PC-9 (cell line): ENCODE measurements around the gene LSM11. TPM values are rescaled to one million over a fixed set of nuclear protein-coding genes. Genes with fewer than 3 reads are reported as not detected.

Experiments
- BruUV-seq: library from RNA; stranded (reverse); fragments of 400-500 nt; replicated peaks from 2 replicates; lab custom pipeline; 2021; lab: Mats Ljungman, UMichigan
- CTCF ChIA-PET: fragments of 300-600 bp; sonication (Branson Sonifier 250); formaldehyde crosslinking; loops from one replicate; lab custom pipeline; 2022; ENCODE audit warnings: antibody characterized with exemption; lab: Charles Lee
- POLR2A ChIA-PET: fragments of 300-600 bp; sonication (Branson Sonifier 250); formaldehyde crosslinking; loops from one replicate; lab custom pipeline; 2022; ENCODE audit warnings: antibody characterized with exemption; ENCODE audit not compliant: unreplicated experiment; lab: Charles Lee
- DNase-seq, 2 experiments: peaks; one replicate each; pipeline versions ENCODE4 v3.0.0 to v3.0.0-alpha.2; 2015 to 2022; ENCODE audit warnings: mixed read lengths in 1 of 2
- H2AFZ ChIP-seq: fragments of 200-600 bp; sonication (generic); 2 replicates; pipeline ENCODE4 v1.8.1; 2017; ENCODE audit warnings: antibody characterized with exemption
- H3F3A ChIP-seq: fragments of 200-600 bp; sonication (generic); 2 replicates; pipeline ENCODE4 v1.8.1; 2017; ENCODE audit warnings: antibody characterized with exemption, mild to moderate bottlenecking, low read depth; ENCODE audit not compliant: insufficient read depth
- H3K27ac ChIP-seq: fragments of 200-600 bp; sonication (generic); 2 replicates; pipeline ENCODE4 v1.6.1; 2016; ENCODE audit warnings: mixed run types
- H3K27me3 ChIP-seq: fragments of 200-600 bp; sonication (generic); 2 replicates; pipeline ENCODE4 v1.6.1; 2016; ENCODE audit warnings: low read depth, mixed run types; ENCODE audit not compliant: insufficient read depth
- H3K36me3 ChIP-seq: fragments of 200-600 bp; sonication (generic); 2 replicates; pipeline ENCODE4 v1.6.1; 2016; ENCODE audit warnings: low read depth, mixed run types
- H3K4me1 ChIP-seq: fragments of 200-600 bp; sonication (generic); replicated peaks from 2 replicates; pipeline ENCODE4 v1.6.1; 2016; ENCODE audit warnings: mixed run types; ENCODE audit not compliant: insufficient read depth
- H3K4me2 ChIP-seq: fragments of 200-600 bp; sonication (generic); 2 replicates; pipeline ENCODE4 v1.6.1; 2017; ENCODE audit warnings: mixed run types
- H3K4me3 ChIP-seq: fragments of 200-600 bp; sonication (generic); 2 replicates; pipeline ENCODE4 v1.6.1; 2016; ENCODE audit warnings: mixed run types
- H3K79me2 ChIP-seq: fragments of 200-600 bp; sonication (generic); 2 replicates; pipeline ENCODE4 v1.6.1; 2017; ENCODE audit warnings: low read depth, mixed run types
- H3K9me2 ChIP-seq: fragments of 200-600 bp; sonication (generic); 2 replicates; pipeline ENCODE4 v1.8.1; 2017; ENCODE audit warnings: mild to moderate bottlenecking; ENCODE audit not compliant: insufficient read depth
- H3K9me3 ChIP-seq: fragments of 200-600 bp; sonication (generic); 2 replicates; pipeline ENCODE4 v1.8.1; 2016; ENCODE audit warnings: low read depth; ENCODE audit not compliant: insufficient read depth
- H4K20me1 ChIP-seq: fragments of 200-600 bp; sonication (generic); 2 replicates; pipeline ENCODE4 v1.8.1; 2017; ENCODE audit not compliant: insufficient read depth
- EZH2 ChIP-seq: fragments of 200-600 bp; sonication (generic); IDR thresholded peaks from 2 replicates; pipeline ENCODE4 v1.8.0; 2017; ENCODE audit warnings: antibody characterized with exemption, low read depth
- intact Hi-C: fragments of 100-400 bp; cut with micrococcal nuclease; formaldehyde crosslinking; loops from one replicate; pipeline ENCODE4 v1.10.0; 2022; ENCODE audit not compliant: unreplicated experiment
- total RNA-seq: library from RNA; stranded (reverse); gene quantifications from 2 replicates; pipeline ENCODE4 v1.2.3, GENCODE V29; 2021
- TF ChIP-seq, protein P1 (sequence below): fragments of 200-600 bp; sonication (generic); conservative IDR thresholded peaks from 2 replicates; pipeline ENCODE4 v1.6.1; 2017; ENCODE audit warnings: mixed run types, antibody characterized with exemption, mild to moderate bottlenecking, moderate library complexity

The LSM11 gene
- total RNA-seq, 1 experiment from 2014 or later = 1.9 TPM

DNA sequence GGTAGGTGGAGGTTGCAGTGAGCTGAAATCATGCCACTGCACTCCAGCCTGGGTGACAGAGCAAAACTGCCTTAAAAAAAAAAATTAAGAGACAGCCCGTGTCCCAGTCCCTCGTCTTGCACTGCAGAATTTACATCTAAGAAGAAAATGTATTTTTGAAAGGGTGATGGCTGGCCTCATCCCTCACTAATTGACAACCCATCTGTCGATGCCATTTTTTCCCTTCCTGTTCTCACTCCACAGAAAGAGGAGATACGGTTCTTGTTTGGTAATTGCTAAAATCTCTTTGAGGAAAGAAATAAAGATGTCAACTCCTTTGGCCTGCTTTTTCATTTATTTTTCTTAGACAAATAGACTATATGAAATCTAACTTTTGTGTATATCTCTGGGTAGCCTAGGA lies 2.4 kb upstream of the LSM11 start:
- Histone ChIP-seq H3K9me3 (no peaks in the 10 kb centered on the region), H3K27me3 (no peaks in the 10 kb centered on the region), H3K36me3 (no peaks in the 10 kb centered on the region), H3K27ac (no peak overlapping the region), H2AFZ (no peak overlapping the region), H3K4me3 (no peak overlapping the region), H3F3A (peaks cover 3% of the 10 kb centered on the region; the same call in 1 of the 2 replicates), H3K4me1 (peaks cover 12% of the 10 kb centered on the region), H4K20me1 (no peaks in the 10 kb centered on the region), H3K9me2 (no peaks in the 10 kb centered on the region), H3K79me2 (no peaks in the 10 kb centered on the region), H3K4me2 (no peak overlapping the region)
- CTCF ChIA-PET = interaction anchor here (0.6 kb wide), 2 partner anchors 434 to 586 kb away, joined by 3 to 9 read pairs; no protein-coding TSS in a partner anchor
- no peak for TF ChIP-seq EZH2
- TF ChIP-seq, protein P1, sequence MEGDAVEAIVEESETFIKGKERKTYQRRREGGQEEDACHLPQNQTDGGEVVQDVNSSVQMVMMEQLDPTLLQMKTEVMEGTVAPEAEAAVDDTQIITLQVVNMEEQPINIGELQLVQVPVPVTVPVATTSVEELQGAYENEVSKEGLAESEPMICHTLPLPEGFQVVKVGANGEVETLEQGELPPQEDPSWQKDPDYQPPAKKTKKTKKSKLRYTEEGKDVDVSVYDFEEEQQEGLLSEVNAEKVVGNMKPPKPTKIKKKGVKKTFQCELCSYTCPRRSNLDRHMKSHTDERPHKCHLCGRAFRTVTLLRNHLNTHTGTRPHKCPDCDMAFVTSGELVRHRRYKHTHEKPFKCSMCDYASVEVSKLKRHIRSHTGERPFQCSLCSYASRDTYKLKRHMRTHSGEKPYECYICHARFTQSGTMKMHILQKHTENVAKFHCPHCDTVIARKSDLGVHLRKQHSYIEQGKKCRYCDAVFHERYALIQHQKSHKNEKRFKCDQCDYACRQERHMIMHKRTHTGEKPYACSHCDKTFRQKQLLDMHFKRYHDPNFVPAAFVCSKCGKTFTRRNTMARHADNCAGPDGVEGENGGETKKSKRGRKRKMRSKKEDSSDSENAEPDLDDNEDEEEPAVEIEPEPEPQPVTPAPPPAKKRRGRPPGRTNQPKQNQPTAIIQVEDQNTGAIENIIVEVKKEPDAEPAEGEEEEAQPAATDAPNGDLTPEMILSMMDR = no peak
- BruUV-seq = no TSS peak
- POLR2A ChIA-PET = no interaction called here
- DNase-seq = no peak
- intact Hi-C loops = loop anchor here (5.0 kb wide), 2 partner anchors 264 to 399 kb away; no protein-coding TSS in a partner anchor

GRCh38 chr5:157744051-157745011 lies 819 bp downstream of the LSM11 start:
- DNase-seq = no peak

DNA sequence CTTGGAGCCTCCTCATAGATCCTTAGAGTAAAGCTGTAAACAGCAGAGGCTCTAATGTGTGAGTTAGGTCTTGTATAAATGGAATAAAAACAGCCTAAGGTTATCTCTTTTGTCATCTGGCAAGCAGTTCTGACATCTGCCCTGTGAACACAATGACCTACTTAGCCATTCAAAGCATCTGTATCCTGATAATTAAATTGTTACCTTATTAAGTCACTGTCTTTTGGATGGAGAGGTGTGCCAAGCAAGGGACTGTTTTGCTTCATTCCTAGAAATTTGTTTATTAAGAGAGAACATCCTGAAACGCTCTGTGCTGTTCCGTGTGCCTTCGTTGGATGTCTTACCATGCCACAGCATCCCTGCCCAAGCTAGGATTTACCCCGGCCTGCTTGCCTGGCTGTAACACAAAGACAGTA lies 1.5 kb downstream of the LSM11 start:
- POLR2A ChIA-PET = no interaction called here
- intact Hi-C loops = no loop called here

More at GRCh38 chr5:157744051-157745011, 819 bp downstream of the LSM11 start:
- H3K4me2 ChIP-seq = peak overlapping the region; percentile 90
- BruUV-seq = no TSS peak
- no peak overlapping the region for H3K27ac ChIP-seq
- H3K79me2 ChIP-seq = no peaks in the 10 kb centered on the region
- H4K20me1 ChIP-seq = no peaks in the 10 kb centered on the region
- CTCF ChIA-PET = interaction anchor here (0.6 to 2.6 kb wide), 4 partner anchors 13 to 1194 kb away, joined by 3 to 14 read pairs (median 10); partner anchors contain the start of gene THG1L
- POLR2A ChIA-PET = interaction anchor here (0.6 kb wide), 1 partner anchor 155 kb away, joined by 3 read pairs; no protein-coding TSS in a partner anchor
- H3K4me1 ChIP-seq = peaks cover 12% of the 10 kb centered on the region
- H3K27me3 ChIP-seq = no peaks in the 10 kb centered on the region
- H3K9me3 ChIP-seq = no peaks in the 10 kb centered on the region
- intact Hi-C loops = loop anchor here (5.0 kb wide), 2 partner anchors 267 to 402 kb away; no protein-coding TSS in a partner anchor
- TF ChIP-seq, protein P1 = no peak
- no peak for TF ChIP-seq EZH2
- H3K9me2 ChIP-seq = no peaks in the 10 kb centered on the region
- H2AFZ ChIP-seq = peak overlapping the region; percentile 96
- H3K4me3 ChIP-seq = peak overlapping the region; percentile 89
- no peaks in the 10 kb centered on the region for H3K36me3 ChIP-seq
- H3F3A ChIP-seq = peaks cover 3% of the 10 kb centered on the region; the same call in 1 of the 2 replicates

More for the DNA sequence above, 1.5 kb downstream of the LSM11 start:
- no peak for DNase-seq
- H3K9me2 ChIP-seq = no peaks in the 10 kb centered on the region
- H3K4me3 ChIP-seq = peak overlapping the region; percentile 89; the same call in 1 of the 2 replicates
- CTCF ChIA-PET = no interaction called here
- no peaks in the 10 kb centered on the region for H3K9me3 ChIP-seq
- no peaks in the 10 kb centered on the region for H3K27me3 ChIP-seq
- H4K20me1 ChIP-seq = no peaks in the 10 kb centered on the region
- peaks cover 12% of the 10 kb centered on the region for H3K4me1 ChIP-seq
- 0 out of 2 replicates have a peak overlapping the region, but pooled peaks have one; percentile 96 for H2AFZ ChIP-seq
- H3K79me2 ChIP-seq = no peaks in the 10 kb centered on the region; the same call in 1 of the 2 replicates
- TF ChIP-seq, protein P1 = no peak
- H3F3A ChIP-seq = peaks cover 3% of the 10 kb centered on the region; the same call in 1 of the 2 replicates
- no TSS peak for BruUV-seq
- no peaks in the 10 kb centered on the region for H3K36me3 ChIP-seq
- H3K27ac ChIP-seq = no peak overlapping the region
- peak overlapping the region; percentile 90 for H3K4me2 ChIP-seq
